Smooth muscle cell (in vitro differentiated cells): ENCODE data around the gene ZHX3. TPM values are rescaled to one million over a fixed set of nuclear protein-coding genes. Genes with fewer than 3 reads are reported as not detected.

Experiments
- DNase-seq: peaks from one replicate; lab custom pipeline; 2025; ENCODE audit not compliant: unreplicated experiment; lab: John Stamatoyannopoulos, UW
- H2AFZ ChIP-seq: fragments of 200-600 bp; sonication (generic); 2 replicates; pipeline ENCODE4 v1.6.0; 2016; ENCODE audit warnings: antibody characterized with exemption, low read depth, mild to moderate bottlenecking
- H3F3A ChIP-seq: fragments of 200-600 bp; sonication (generic); 2 replicates; pipeline ENCODE4 v1.6.0; 2017; ENCODE audit warnings: antibody characterized with exemption, low read depth
- H3K27ac ChIP-seq: fragments of 200-600 bp; sonication (generic); 2 replicates; pipeline ENCODE4 v1.5.1; 2016; ENCODE audit warnings: low read depth, mild to moderate bottlenecking
- H3K27me3 ChIP-seq: fragments of 200-600 bp; sonication (generic); 2 replicates; pipeline ENCODE4 v1.6.1; 2016; ENCODE audit warnings: low read depth, mild to moderate bottlenecking
- H3K36me3 ChIP-seq: fragments of 200-600 bp; sonication (generic); 2 replicates; pipeline ENCODE4 v1.5.1; 2016; ENCODE audit warnings: low read depth
- H3K4me1 ChIP-seq: fragments of 200-600 bp; sonication (generic); 2 replicates; pipeline ENCODE4 v1.5.1; 2016; ENCODE audit warnings: low read depth
- H3K4me2 ChIP-seq: fragments of 200-600 bp; sonication (generic); 2 replicates; pipeline ENCODE4 v1.6.0; 2016; ENCODE audit warnings: mild to moderate bottlenecking
- H3K4me3 ChIP-seq: fragments of 200-600 bp; sonication (generic); 2 replicates; pipeline ENCODE4 v1.5.1; 2016; ENCODE audit warnings: mild to moderate bottlenecking
- H3K79me2 ChIP-seq: fragments of 200-600 bp; sonication (generic); 2 replicates; pipeline ENCODE4 v1.6.0; 2016; ENCODE audit warnings: low read depth, mild to moderate bottlenecking
- H3K9ac ChIP-seq: fragments of 200-600 bp; sonication (generic); 2 replicates; pipeline ENCODE4 v1.6.0; 2016; ENCODE audit warnings: low read depth
- H3K9me3 ChIP-seq: fragments of 200-600 bp; sonication (generic); replicated peaks from 2 replicates; pipeline ENCODE4 v1.5.1; 2016; ENCODE audit warnings: low read depth
- H4K20me1 ChIP-seq: fragments of 200-600 bp; sonication (generic); 2 replicates; pipeline ENCODE4 v1.6.0; 2016; ENCODE audit warnings: low read depth
- CTCF ChIP-seq: fragments of 200-600 bp; sonication (generic); IDR thresholded peaks from 2 replicates; pipeline ENCODE4 v1.5.1; 2017; ENCODE audit warnings: borderline replicate concordance, mild to moderate bottlenecking, antibody characterized with exemption; ENCODE audit not compliant: insufficient read depth, poor library complexity, severe bottlenecking
- WGBS: methylation state at CpG from one replicate; pipeline ENCODE4 v1.1.7; 2016; ENCODE audit warnings: low lambda C conversion rate; 5-methylcytosine and 5-hydroxymethylcytosine counted together
- polyA plus RNA-seq: library from polyadenylated mRNA; unstranded; fragments of >200 nt; fragmentation: Nextera tagmentation; extraction: Ambion mirVana; gene quantifications from 2 replicates; pipeline ENCODE4 v1.2.1, GENCODE V29; 2016
- total RNA-seq: library from RNA; depleted of rRNA; stranded (reverse); fragments of >200 nt; gene quantifications from 2 replicates; pipeline ENCODE4 v1.2.3, GENCODE V29; 2014

Gene ZHX3
- total and polyA plus RNA-seq, 2 experiments from 2014 or later = 10.1 to 17.1 TPM

GRCh38 chr20:41222296-41222695 lies 95.2 kb downstream of the ZHX3 start:
- H3K9me3 ChIP-seq = no peaks in the 10 kb centered on the region
- H3K79me2 ChIP-seq = no peaks in the 10 kb centered on the region
- peaks cover 15% of the 10 kb centered on the region for H3K4me1 ChIP-seq
- WGBS = 100% methylated on average over 1 of the region's 1 CpG
- no peak overlapping the region for H2AFZ ChIP-seq
- H3K4me2 ChIP-seq = peak overlapping the region; percentile 16
- H3K9ac ChIP-seq = no peak overlapping the region
- H3F3A ChIP-seq = no peaks in the 10 kb centered on the region
- H3K27me3 ChIP-seq = no peaks in the 10 kb centered on the region
- TF ChIP-seq CTCF = no peak
- H3K36me3 ChIP-seq = no peaks in the 10 kb centered on the region
- peaks cover 4% of the 10 kb centered on the region for H4K20me1 ChIP-seq
- H3K4me3 ChIP-seq = no peak overlapping the region
- DNase-seq = no peak
- peak overlapping the region; percentile 34 for H3K27ac ChIP-seq

GRCh38 chr20:41221614-41222218 lies 95.8 kb downstream of the ZHX3 start:
- no peaks in the 10 kb centered on the region for H3F3A ChIP-seq
- H3K4me2 ChIP-seq = peak overlapping the region; percentile 16
- TF ChIP-seq CTCF = no peak
- H3K36me3 ChIP-seq = no peaks in the 10 kb centered on the region
- no peak for DNase-seq
- peaks cover 4% of the 10 kb centered on the region for H4K20me1 ChIP-seq
- no peak overlapping the region for H2AFZ ChIP-seq
- H3K4me3 ChIP-seq = no peak overlapping the region
- no peak overlapping the region for H3K27ac ChIP-seq
- H3K79me2 ChIP-seq = no peaks in the 10 kb centered on the region
- H3K27me3 ChIP-seq = no peaks in the 10 kb centered on the region
- H3K9me3 ChIP-seq = no peaks in the 10 kb centered on the region
- H3K9ac ChIP-seq = no peak overlapping the region
- peaks cover 15% of the 10 kb centered on the region for H3K4me1 ChIP-seq
- WGBS = 96% methylated on average over 5 of the region's 5 CpGs

- H3K27me3 ChIP-seq = no peaks in the 10 kb centered on the region
- no peaks in the 10 kb centered on the region for H3K79me2 ChIP-seq
- no peak for TF ChIP-seq CTCF
- H3K9me3 ChIP-seq = no peaks in the 10 kb centered on the region
- H4K20me1 ChIP-seq = peaks cover 4% of the 10 kb centered on the region
- peaks cover 15% of the 10 kb centered on the region for H3K4me1 ChIP-seq
- 99% methylated on average over 2 of the region's 2 CpGs for WGBS
- no peak overlapping the region for H2AFZ ChIP-seq
- H3K9ac ChIP-seq = no peak overlapping the region
- no peak overlapping the region for H3K27ac ChIP-seq
- H3K36me3 ChIP-seq = no peaks in the 10 kb centered on the region
- no peak for DNase-seq
- H3K4me2 ChIP-seq = no peak overlapping the region
- no peak overlapping the region for H3K4me3 ChIP-seq
- H3F3A ChIP-seq = no peaks in the 10 kb centered on the region
Measured at GRCh38 chr20:41219824-41220223, 97.7 kb downstream of the ZHX3 start.

- H3K36me3 ChIP-seq = no peaks in the 10 kb centered on the region
- peaks cover 9% of the 10 kb centered on the region for H3K4me1 ChIP-seq
- TF ChIP-seq CTCF = no peak
- no peak overlapping the region for H3K4me2 ChIP-seq
- H3K9me3 ChIP-seq = no peaks in the 10 kb centered on the region
- no peak for DNase-seq
- H3K79me2 ChIP-seq = no peaks in the 10 kb centered on the region
- H2AFZ ChIP-seq = no peak overlapping the region
- H3K27me3 ChIP-seq = no peaks in the 10 kb centered on the region
- H3K4me3 ChIP-seq = no peak overlapping the region
- no peak overlapping the region for H3K27ac ChIP-seq
- WGBS = 58% methylated on average over 2 of the region's 2 CpGs
- no peak overlapping the region for H3K9ac ChIP-seq
- H3F3A ChIP-seq = no peaks in the 10 kb centered on the region
- H4K20me1 ChIP-seq = peaks cover 12% of the 10 kb centered on the region
Measured at GRCh38 chr20:41218466-41218865, 99.1 kb downstream of the ZHX3 start.
